ENCODE data around the gene UBR3.

DNA sequence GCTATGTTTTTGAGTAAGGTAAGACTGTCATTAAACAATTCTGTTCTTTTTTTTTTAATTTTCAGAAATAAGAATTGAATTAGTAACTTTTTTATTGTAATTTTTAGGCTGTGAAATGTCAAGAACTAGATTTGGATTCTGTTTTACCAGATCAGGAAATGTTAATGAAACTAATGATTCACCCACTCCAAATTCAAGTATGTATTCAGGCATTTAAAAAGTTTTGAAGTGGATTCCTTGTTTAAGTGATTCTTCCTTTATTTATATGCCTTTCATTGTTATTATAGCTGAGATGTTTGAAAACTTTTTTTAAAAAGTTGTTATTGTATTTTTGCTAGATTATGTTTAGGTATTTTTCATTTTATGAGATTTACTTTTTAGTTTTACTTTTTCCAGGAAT lies 96.7 kb downstream of the UBR3 start:
- TF ChIP-seq TCF12 (IDR thresholded peaks at IDR 0.05; ENCODE audit: low read depth) = no peak
- no peak for TF ChIP-seq YY1 (IDR thresholded peaks at IDR 0.05; ENCODE audit: low read depth)
- TF ChIP-seq TAF1 (IDR thresholded peaks at IDR 0.05; ENCODE audit: low read depth) = no peak
- TF ChIP-seq, protein P1, sequence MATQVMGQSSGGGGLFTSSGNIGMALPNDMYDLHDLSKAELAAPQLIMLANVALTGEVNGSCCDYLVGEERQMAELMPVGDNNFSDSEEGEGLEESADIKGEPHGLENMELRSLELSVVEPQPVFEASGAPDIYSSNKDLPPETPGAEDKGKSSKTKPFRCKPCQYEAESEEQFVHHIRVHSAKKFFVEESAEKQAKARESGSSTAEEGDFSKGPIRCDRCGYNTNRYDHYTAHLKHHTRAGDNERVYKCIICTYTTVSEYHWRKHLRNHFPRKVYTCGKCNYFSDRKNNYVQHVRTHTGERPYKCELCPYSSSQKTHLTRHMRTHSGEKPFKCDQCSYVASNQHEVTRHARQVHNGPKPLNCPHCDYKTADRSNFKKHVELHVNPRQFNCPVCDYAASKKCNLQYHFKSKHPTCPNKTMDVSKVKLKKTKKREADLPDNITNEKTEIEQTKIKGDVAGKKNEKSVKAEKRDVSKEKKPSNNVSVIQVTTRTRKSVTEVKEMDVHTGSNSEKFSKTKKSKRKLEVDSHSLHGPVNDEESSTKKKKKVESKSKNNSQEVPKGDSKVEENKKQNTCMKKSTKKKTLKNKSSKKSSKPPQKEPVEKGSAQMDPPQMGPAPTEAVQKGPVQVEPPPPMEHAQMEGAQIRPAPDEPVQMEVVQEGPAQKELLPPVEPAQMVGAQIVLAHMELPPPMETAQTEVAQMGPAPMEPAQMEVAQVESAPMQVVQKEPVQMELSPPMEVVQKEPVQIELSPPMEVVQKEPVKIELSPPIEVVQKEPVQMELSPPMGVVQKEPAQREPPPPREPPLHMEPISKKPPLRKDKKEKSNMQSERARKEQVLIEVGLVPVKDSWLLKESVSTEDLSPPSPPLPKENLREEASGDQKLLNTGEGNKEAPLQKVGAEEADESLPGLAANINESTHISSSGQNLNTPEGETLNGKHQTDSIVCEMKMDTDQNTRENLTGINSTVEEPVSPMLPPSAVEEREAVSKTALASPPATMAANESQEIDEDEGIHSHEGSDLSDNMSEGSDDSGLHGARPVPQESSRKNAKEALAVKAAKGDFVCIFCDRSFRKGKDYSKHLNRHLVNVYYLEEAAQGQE (IDR thresholded peaks at IDR 0.05; ENCODE audit: low read depth) = no peak
- TF ChIP-seq CEBPB (IDR thresholded peaks at IDR 0.05) = no peak
